GM12865 (cell line): Measurements from ENCODE around the gene C4orf46.
A peak's percentile ranks its signal among the peaks of the same experiment; 100 is the strongest.
"Not testable (repeated sequence)": the region's sequence is repeated elsewhere in the genome, so short reads cannot be mapped to it uniquely, and the experiment has no call there.

ENCODE experiments used
- DNase-seq: peaks from one replicate; pipeline ENCODE4 v3.0.0; 2010; ENCODE audit warnings: low read depth
- H3K4me3 ChIP-seq: 2 replicates; pipeline ENCODE4 v1.5.1; 2011; ENCODE audit warnings: mild to moderate bottlenecking, low read depth, low read length, control low read depth
- TF ChIP-seq, protein P1 (sequence below): IDR thresholded peaks from 2 replicates; pipeline ENCODE4 v1.5.1; 2011; ENCODE audit warnings: low read length, control low read depth, low read depth, inconsistent platforms; ENCODE audit not compliant: insufficient read depth; ENCODE audit errors: missing control alignments

Gene C4orf46

DNA sequence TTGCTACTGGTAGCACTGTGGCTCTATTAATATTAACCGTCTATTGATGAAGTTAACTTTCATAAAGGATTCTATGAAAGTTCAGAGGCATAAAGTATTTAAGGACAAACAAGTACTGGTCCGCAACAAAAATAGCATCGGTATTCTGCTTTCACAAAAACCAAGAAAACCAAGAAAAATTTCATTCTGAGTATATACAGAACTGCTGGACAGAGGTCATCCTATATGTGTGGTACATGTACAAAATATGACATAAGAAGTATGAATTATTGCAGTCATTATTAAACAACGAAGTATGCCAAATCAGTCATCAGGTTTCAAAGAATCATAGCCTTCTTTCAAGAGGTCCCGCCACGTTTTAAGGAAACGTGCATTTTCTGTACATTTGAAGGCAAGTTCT, 2.4 kb downstream of the C4orf46 start:
- peak overlapping the region; percentile 11 for H3K4me3 ChIP-seq
- DNase-seq: peak; percentile 52
- TF ChIP-seq, protein P1, sequence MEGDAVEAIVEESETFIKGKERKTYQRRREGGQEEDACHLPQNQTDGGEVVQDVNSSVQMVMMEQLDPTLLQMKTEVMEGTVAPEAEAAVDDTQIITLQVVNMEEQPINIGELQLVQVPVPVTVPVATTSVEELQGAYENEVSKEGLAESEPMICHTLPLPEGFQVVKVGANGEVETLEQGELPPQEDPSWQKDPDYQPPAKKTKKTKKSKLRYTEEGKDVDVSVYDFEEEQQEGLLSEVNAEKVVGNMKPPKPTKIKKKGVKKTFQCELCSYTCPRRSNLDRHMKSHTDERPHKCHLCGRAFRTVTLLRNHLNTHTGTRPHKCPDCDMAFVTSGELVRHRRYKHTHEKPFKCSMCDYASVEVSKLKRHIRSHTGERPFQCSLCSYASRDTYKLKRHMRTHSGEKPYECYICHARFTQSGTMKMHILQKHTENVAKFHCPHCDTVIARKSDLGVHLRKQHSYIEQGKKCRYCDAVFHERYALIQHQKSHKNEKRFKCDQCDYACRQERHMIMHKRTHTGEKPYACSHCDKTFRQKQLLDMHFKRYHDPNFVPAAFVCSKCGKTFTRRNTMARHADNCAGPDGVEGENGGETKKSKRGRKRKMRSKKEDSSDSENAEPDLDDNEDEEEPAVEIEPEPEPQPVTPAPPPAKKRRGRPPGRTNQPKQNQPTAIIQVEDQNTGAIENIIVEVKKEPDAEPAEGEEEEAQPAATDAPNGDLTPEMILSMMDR: no peak

DNA sequence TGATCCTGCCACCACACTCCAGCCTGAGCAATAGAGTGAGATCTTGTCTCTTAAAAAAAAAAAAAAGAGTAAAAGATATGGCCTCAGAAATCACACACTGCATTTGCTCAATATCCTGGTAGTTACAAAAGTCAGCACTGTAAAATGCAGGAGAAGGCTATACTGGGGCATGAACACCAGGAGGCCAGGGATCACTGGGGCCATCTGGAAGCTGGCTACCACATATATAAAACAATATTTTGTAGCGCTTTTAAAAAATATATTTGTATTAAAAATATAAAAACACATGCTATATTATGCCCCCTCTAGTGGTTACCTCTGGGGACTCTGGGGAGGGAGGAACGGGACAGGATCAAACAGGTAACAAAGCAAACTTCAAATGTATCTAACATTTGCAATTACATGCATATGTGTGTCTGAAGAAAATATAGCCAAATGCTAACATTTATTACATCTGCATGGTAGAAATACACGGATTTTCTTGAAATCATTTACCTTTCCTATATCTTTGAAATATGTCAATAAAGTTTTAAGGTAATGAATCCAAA, 4.0 kb downstream of the C4orf46 start:
- TF ChIP-seq, protein P1: peak; percentile 60
- H3K4me3 ChIP-seq: no peak overlapping the region
- DNase-seq: peak; percentile 36

DNA sequence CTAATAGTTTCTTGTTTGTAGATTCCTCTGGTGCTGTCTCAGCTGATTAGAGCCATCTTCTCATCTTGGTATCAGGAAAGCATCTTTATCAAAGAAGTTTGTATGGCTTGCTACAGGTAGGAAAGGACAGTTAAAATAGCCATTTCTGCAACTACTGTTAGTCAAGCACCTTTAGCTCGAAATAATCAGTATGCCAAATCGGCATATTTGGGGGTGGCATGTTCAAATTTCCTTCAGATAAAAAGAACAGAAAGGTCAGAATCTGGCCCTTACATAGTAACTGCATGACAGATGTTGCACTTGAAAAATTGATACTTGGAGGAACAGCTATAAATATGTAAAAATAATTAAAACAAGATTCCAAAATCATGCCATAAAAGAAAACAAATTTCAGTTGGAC, 4.8 kb downstream of the C4orf46 start:
- TF ChIP-seq, protein P1: no peak
- no peak overlapping the region for H3K4me3 ChIP-seq
- no peak for DNase-seq

DNA sequence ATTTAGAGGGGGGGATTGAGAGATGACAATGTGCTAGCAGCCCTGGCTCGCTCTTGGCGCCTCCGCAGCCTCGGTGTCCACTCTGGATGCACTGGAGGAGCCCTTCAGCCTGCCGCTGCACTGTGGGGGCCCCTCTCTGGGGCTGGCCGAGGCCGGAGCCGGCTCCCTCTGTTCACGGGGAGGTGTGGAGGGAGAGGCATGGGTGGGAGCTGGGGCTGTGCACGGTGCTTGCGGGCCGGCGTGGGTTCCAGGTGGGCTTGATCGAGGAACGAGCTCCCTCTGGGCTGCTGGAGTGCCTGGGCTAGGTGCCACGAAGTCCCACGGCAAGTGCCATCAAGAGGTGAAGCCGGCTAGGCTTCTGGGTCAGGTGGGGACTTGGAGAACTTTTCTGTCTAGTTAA, 6.9 kb downstream of the C4orf46 start:
- TF ChIP-seq, protein P1: no peak
- no peak for DNase-seq
- H3K4me3 ChIP-seq: no peak overlapping the region

DNA sequence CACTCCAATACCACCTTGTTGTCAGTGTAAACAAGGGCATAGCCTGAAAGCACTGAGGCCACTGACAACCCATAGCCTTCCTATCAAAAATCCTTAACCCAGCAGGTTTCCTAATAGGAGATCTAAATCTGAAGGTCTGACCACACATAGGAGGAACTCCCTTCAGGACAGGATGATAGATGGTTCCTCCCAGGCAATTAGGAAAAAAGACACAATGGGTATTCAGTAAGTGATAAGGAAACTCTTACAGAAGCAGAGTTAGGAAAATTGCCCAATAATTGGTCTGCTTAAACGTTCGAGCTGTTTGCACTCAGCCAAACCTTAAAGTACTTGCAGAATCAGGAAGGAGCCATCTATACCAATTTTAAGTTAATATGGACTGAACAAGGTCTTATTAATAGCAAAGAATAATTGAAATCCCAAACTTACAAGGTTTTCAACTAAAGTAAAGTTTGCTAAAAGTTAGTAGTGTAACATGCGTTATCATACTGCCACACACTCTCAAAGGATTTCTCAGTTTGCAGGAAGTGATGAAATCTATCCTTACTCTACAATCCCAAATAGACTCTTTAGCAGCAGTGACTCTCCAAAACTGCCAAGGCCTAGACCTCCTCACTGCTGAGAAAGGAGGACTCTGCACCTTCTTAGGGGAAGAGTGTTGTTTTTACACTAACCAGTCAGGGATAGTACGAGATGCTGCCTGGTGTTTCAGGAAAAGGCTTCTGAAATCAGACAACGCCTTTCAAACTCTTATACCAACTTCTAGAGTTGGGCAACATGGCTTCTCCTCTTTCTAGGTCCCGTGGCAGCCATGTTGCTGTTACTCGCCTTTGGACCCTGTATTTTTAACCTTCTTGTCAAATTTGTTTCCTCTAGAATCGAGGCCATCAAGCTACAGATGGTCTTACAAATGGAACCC, 7.7 kb downstream of the C4orf46 start:
- not testable (repeated sequence) for H3K4me3 ChIP-seq, DNase-seq

DNA sequence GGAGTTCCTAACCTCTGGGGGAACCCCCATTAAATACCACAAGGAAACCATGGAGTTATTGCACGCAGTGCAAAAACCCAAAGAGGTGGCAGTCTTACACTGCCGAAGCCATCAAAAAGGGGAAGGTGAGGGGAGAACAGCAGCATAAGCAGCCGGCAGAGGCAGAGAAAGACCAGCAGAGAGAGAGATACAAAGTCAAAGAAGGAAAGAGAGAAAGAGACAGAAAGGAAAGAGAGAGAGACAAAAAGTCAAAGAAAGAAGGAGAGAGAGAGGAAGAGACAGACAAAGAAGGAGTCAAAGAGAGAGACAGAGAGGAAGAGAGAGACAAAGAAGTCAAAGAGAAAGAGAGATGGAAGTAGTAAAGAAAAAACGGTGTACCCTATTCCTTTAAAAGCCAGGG, 8.4 kb downstream of the C4orf46 start:
- not testable (repeated sequence) for DNase-seq, H3K4me3 ChIP-seq

DNA sequence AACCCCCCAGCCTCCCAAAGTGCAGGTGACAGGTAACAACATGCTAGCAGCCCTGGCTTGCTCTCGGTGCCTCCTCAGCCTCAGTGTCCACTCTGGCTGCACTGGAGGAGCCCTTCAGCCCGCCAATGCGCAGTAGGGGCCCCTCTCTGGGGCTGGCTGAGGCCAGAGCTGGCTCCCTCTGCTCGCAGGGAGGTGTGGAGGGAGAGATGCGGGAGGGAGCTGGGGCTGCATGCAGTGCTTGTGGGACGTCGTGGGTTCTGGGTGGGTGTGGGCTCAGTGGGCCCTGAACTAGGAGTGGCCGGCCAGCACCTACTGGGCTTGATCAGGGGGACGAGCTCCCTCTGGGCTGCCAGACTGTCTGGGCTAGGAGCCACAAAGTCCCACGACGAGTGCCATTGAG, 14.4 kb downstream of the C4orf46 start:
- TF ChIP-seq, protein P1: no peak
- no peak overlapping the region for H3K4me3 ChIP-seq
- no peak for DNase-seq

DNA sequence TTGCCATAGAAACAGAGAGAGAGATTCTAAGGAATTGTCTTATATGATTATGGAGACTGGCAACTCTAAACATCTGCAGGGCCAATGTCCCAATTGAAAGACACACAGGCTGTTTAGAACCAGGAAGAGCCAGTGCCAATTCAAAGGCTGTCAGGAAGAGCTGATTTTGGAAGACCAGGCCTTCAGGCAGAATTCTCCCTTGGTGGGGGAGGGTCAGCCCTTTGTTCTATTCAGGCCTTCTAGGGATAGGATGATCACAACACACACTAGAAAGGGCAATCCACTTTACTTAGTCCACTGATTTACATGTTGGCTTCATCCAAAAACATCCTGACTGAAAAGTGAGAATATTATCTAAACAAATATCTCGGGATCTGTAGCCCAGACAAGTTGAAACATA, 15.2 kb downstream of the C4orf46 start:
- DNase-seq: no peak
- H3K4me3 ChIP-seq: no peak overlapping the region
- TF ChIP-seq, protein P1: no peak
